ENCODE data around the gene ZNF595.

DNA sequence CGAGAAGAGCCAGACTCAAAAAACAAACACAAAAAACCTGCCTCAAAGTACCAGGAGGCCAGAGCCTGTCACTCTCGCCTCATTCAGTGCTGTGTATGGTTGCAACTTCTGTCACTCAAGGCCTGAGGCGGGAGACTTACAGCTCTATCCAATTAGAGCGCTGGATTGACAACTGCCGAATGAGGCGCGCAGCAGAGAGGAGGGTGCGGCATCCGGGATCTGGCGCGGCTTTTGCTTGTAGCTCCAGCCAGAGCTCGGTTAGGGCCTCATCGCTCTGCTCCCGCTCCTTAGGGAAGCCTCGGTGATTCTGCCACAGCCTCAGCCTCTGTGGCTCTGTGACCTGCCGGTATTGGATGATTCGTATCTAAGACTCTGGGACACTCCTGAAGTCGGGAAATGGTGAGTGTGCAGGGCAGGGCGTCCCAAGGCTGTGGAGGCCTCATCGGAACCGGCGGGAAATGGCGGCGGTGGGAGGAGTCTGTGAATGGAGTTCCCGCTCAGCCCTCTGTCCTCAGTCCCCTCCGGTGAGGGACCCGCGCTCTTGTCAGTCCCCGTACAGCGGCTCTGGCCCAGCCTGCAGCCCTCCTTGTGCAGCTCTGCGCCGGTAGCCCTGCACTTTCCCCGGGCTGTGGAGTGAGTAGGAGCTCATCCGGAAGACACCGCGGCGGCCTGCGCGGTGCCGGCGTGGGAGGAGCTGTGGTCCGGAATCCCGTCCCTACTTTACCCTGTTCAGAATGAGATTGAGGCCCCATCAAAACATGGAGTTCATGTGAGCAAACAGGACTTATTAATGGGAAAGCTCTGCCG is 71.4 kb downstream of the ZNF595 start, which contains the start of gene ZNF718:
- TF ChIP-seq, protein P1, sequence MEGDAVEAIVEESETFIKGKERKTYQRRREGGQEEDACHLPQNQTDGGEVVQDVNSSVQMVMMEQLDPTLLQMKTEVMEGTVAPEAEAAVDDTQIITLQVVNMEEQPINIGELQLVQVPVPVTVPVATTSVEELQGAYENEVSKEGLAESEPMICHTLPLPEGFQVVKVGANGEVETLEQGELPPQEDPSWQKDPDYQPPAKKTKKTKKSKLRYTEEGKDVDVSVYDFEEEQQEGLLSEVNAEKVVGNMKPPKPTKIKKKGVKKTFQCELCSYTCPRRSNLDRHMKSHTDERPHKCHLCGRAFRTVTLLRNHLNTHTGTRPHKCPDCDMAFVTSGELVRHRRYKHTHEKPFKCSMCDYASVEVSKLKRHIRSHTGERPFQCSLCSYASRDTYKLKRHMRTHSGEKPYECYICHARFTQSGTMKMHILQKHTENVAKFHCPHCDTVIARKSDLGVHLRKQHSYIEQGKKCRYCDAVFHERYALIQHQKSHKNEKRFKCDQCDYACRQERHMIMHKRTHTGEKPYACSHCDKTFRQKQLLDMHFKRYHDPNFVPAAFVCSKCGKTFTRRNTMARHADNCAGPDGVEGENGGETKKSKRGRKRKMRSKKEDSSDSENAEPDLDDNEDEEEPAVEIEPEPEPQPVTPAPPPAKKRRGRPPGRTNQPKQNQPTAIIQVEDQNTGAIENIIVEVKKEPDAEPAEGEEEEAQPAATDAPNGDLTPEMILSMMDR (IDR thresholded peaks at IDR 0.05): no peak
- no peak for TF ChIP-seq FOXJ3 (CRISPR knock-in tag; IDR thresholded peaks at IDR 0.05)

Measured in SK-N-SH (cell line).